ENCODE data around the gene IP6K1.

Gene IP6K1

GRCh38 chr3:49721596-49721895, 64.8 kb downstream of the IP6K1 start:
- H3K4me1 ChIP-seq (ENCODE audit: insufficient read depth, low read length) = peaks cover 28% of the 10 kb centered on the region
- no peak overlapping the region for H3K4me3 ChIP-seq (ENCODE audit: low read depth in 1 of 2, low read length in 2 of 2)
- no peak overlapping the region for H3K9ac ChIP-seq (ENCODE audit: low read length)
- H3K36me3 ChIP-seq (ENCODE audit: insufficient read depth, low read length) = peaks cover 30% of the 10 kb centered on the region
- no peaks in the 10 kb centered on the region for H3K9me3 ChIP-seq (ENCODE audit: low read length)
- no peaks in the 10 kb centered on the region for H3K27me3 ChIP-seq (ENCODE audit: control insufficient read depth in 1 of 2, insufficient read depth in 2 of 2, low read length in 2 of 2)
- no peak overlapping the region for H3K27ac ChIP-seq (ENCODE audit: low read depth, low read length)

GRCh38 chr3:49720855-49721595, 65.3 kb downstream of the IP6K1 start:
- peaks cover 30% of the 10 kb centered on the region for H3K36me3 ChIP-seq (ENCODE audit: insufficient read depth, low read length)
- no peaks in the 10 kb centered on the region for H3K27me3 ChIP-seq (ENCODE audit: control insufficient read depth in 1 of 2, insufficient read depth in 2 of 2, low read length in 2 of 2)
- no peaks in the 10 kb centered on the region for H3K9me3 ChIP-seq (ENCODE audit: low read length)
- no peak overlapping the region for H3K27ac ChIP-seq (ENCODE audit: low read depth, low read length)
- no peak overlapping the region for H3K4me3 ChIP-seq (ENCODE audit: low read depth in 1 of 2, low read length in 2 of 2)
- H3K9ac ChIP-seq (ENCODE audit: low read length) = no peak overlapping the region
- H3K4me1 ChIP-seq (ENCODE audit: insufficient read depth, low read length) = peaks cover 28% of the 10 kb centered on the region

- Histone ChIP-seq H3K4me3 (ENCODE audit: low read depth in 1 of 2, low read length in 2 of 2) (peak within 1 kb of the TSS; percentile 55 to 60), H3K36me3 (ENCODE audit: insufficient read depth, low read length) (peaks cover 28% of the 10 kb centered on the region), H3K4me1 (ENCODE audit: insufficient read depth, low read length) (peaks cover 23% of the 10 kb centered on the region), H3K27me3 (ENCODE audit: control insufficient read depth in 1 of 2, insufficient read depth in 2 of 2, low read length in 2 of 2) (no peaks in the 10 kb centered on the region), H3K27ac (ENCODE audit: low read depth, low read length) (no peak within 1 kb of the TSS), H3K9me3 (ENCODE audit: low read length) (no peaks in the 10 kb centered on the region), H3K9ac (ENCODE audit: low read length) (no peak within 1 kb of the TSS)
Measured at GRCh38 chr3:49719214-49719884, 67.0 kb downstream of the IP6K1 start, which contains the start of gene AMIGO3. AMIGO3 (minus strand) TSS chr3:49719684; CDS start chr3:49719465, 219 bp downstream.

GRCh38 chr3:49718858-49719213, 67.5 kb downstream of the IP6K1 start:
- no peak overlapping the region for H3K9ac ChIP-seq (ENCODE audit: low read length)
- peaks cover 28% of the 10 kb centered on the region for H3K36me3 ChIP-seq (ENCODE audit: insufficient read depth, low read length)

GRCh38 chr3:49717959-49718857, 68.1 kb downstream of the IP6K1 start:
- no peaks in the 10 kb centered on the region for H3K27me3 ChIP-seq (ENCODE audit: control insufficient read depth in 1 of 2, insufficient read depth in 2 of 2, low read length in 2 of 2)
- H3K4me3 ChIP-seq (ENCODE audit: low read depth in 1 of 2, low read length in 2 of 2) = peak overlapping the region in 1 of 2 donors; percentile 60
- H3K4me1 ChIP-seq (ENCODE audit: insufficient read depth, low read length) = peaks cover 19% of the 10 kb centered on the region
- no peak overlapping the region for H3K9ac ChIP-seq (ENCODE audit: low read length)
- no peaks in the 10 kb centered on the region for H3K9me3 ChIP-seq (ENCODE audit: low read length)
- no peak overlapping the region for H3K27ac ChIP-seq (ENCODE audit: low read depth, low read length)
- peaks cover 28% of the 10 kb centered on the region for H3K36me3 ChIP-seq (ENCODE audit: insufficient read depth, low read length)

More at GRCh38 chr3:49718858-49719213, 67.5 kb downstream of the IP6K1 start:
- H3K4me1 ChIP-seq (ENCODE audit: insufficient read depth, low read length) = peaks cover 22% of the 10 kb centered on the region
- H3K27me3 ChIP-seq (ENCODE audit: control insufficient read depth in 1 of 2, insufficient read depth in 2 of 2, low read length in 2 of 2) = no peaks in the 10 kb centered on the region
- H3K4me3 ChIP-seq (ENCODE audit: low read depth in 1 of 2, low read length in 2 of 2) = peak overlapping the region; percentile 55 to 60
- no peaks in the 10 kb centered on the region for H3K9me3 ChIP-seq (ENCODE audit: low read length)
- H3K27ac ChIP-seq (ENCODE audit: low read depth, low read length) = no peak overlapping the region

GRCh38 chr3:49717211-49717958, 69.0 kb downstream of the IP6K1 start:
- Histone ChIP-seq H3K9me3 (ENCODE audit: low read length) (no peaks in the 10 kb centered on the region), H3K4me1 (ENCODE audit: insufficient read depth, low read length) (peaks cover 11% of the 10 kb centered on the region), H3K27me3 (ENCODE audit: control insufficient read depth in 1 of 2, insufficient read depth in 2 of 2, low read length in 2 of 2) (no peaks in the 10 kb centered on the region), H3K27ac (ENCODE audit: low read depth, low read length) (no peak overlapping the region), H3K4me3 (ENCODE audit: low read depth in 1 of 2, low read length in 2 of 2) (no peak overlapping the region), H3K36me3 (ENCODE audit: insufficient read depth, low read length) (peaks cover 26% of the 10 kb centered on the region), H3K9ac (ENCODE audit: low read length) (no peak overlapping the region)

GRCh38 chr3:49716691-49717210, 69.6 kb downstream of the IP6K1 start:
- Histone ChIP-seq H3K36me3 (ENCODE audit: insufficient read depth, low read length) (peaks cover 19% of the 10 kb centered on the region), H3K9ac (ENCODE audit: low read length) (no peak overlapping the region), H3K27me3 (ENCODE audit: control insufficient read depth in 1 of 2, insufficient read depth in 2 of 2, low read length in 2 of 2) (no peaks in the 10 kb centered on the region), H3K27ac (ENCODE audit: low read depth, low read length) (no peak overlapping the region), H3K9me3 (ENCODE audit: low read length) (no peaks in the 10 kb centered on the region), H3K4me1 (ENCODE audit: insufficient read depth, low read length) (peaks cover 9% of the 10 kb centered on the region), H3K4me3 (ENCODE audit: low read depth in 1 of 2, low read length in 2 of 2) (no peak overlapping the region)

- peaks cover 9% of the 10 kb centered on the region for H3K4me1 ChIP-seq (ENCODE audit: insufficient read depth, low read length)
- no peak overlapping the region for H3K27ac ChIP-seq (ENCODE audit: low read depth, low read length)
- no peak overlapping the region for H3K9ac ChIP-seq (ENCODE audit: low read length)
- no peaks in the 10 kb centered on the region for H3K27me3 ChIP-seq (ENCODE audit: control insufficient read depth in 1 of 2, insufficient read depth in 2 of 2, low read length in 2 of 2)
- peaks cover 15% of the 10 kb centered on the region for H3K36me3 ChIP-seq (ENCODE audit: insufficient read depth, low read length)
- H3K9me3 ChIP-seq (ENCODE audit: low read length) = no peaks in the 10 kb centered on the region
- no peak overlapping the region for H3K4me3 ChIP-seq (ENCODE audit: low read depth in 1 of 2, low read length in 2 of 2)
Measured at GRCh38 chr3:49716169-49716568, 70.2 kb downstream of the IP6K1 start.

GRCh38 chr3:49715611-49716121, 70.7 kb downstream of the IP6K1 start:
- Histone ChIP-seq H3K27me3 (ENCODE audit: control insufficient read depth in 1 of 2, insufficient read depth in 2 of 2, low read length in 2 of 2) (no peaks in the 10 kb centered on the region), H3K27ac (ENCODE audit: low read depth, low read length) (no peak overlapping the region), H3K36me3 (ENCODE audit: insufficient read depth, low read length) (peaks cover 11% of the 10 kb centered on the region), H3K9ac (ENCODE audit: low read length) (no peak overlapping the region), H3K9me3 (ENCODE audit: low read length) (no peaks in the 10 kb centered on the region), H3K4me1 (ENCODE audit: insufficient read depth, low read length) (peaks cover 9% of the 10 kb centered on the region), H3K4me3 (ENCODE audit: low read depth in 1 of 2, low read length in 2 of 2) (no peak overlapping the region)

GRCh38 chr3:49714728-49715550, 71.4 kb downstream of the IP6K1 start:
- Histone ChIP-seq H3K9ac (ENCODE audit: low read length) (no peak overlapping the region), H3K27me3 (ENCODE audit: control insufficient read depth in 1 of 2, insufficient read depth in 2 of 2, low read length in 2 of 2) (no peaks in the 10 kb centered on the region), H3K27ac (ENCODE audit: low read depth, low read length) (no peak overlapping the region), H3K36me3 (ENCODE audit: insufficient read depth, low read length) (peaks cover 11% of the 10 kb centered on the region), H3K4me1 (ENCODE audit: insufficient read depth, low read length) (peaks cover 9% of the 10 kb centered on the region), H3K4me3 (ENCODE audit: low read depth in 1 of 2, low read length in 2 of 2) (no peak overlapping the region), H3K9me3 (ENCODE audit: low read length) (no peaks in the 10 kb centered on the region)

Data from muscle layer of colon (tissue), 2 donors.